ENCODE data around the gene MALT1. TPM values are rescaled to one million over a fixed set of nuclear protein-coding genes. Genes with fewer than 3 reads are reported as not detected.

The MALT1 gene, protein sequence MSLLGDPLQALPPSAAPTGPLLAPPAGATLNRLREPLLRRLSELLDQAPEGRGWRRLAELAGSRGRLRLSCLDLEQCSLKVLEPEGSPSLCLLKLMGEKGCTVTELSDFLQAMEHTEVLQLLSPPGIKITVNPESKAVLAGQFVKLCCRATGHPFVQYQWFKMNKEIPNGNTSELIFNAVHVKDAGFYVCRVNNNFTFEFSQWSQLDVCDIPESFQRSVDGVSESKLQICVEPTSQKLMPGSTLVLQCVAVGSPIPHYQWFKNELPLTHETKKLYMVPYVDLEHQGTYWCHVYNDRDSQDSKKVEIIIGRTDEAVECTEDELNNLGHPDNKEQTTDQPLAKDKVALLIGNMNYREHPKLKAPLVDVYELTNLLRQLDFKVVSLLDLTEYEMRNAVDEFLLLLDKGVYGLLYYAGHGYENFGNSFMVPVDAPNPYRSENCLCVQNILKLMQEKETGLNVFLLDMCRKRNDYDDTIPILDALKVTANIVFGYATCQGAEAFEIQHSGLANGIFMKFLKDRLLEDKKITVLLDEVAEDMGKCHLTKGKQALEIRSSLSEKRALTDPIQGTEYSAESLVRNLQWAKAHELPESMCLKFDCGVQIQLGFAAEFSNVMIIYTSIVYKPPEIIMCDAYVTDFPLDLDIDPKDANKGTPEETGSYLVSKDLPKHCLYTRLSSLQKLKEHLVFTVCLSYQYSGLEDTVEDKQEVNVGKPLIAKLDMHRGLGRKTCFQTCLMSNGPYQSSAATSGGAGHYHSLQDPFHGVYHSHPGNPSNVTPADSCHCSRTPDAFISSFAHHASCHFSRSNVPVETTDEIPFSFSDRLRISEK
- total RNA-seq (10 to 100 TPM in 1 of 4 donors, 1 to 10 TPM in 3; 8.0 to 11.1 (median 9.7) TPM), polyA plus RNA-seq (4.7 TPM)
- long read RNA-seq, donor 1, full-length matches to known transcripts, result 4 of 8 reads
- long read RNA-seq, donor 1, partial matches to known transcripts, result 1 of 8 reads
- long read RNA-seq, donor 1, other reads (novel, unspliced or antisense), result 3 of 8 reads
- long read RNA-seq, donor 2, full-length matches to known transcripts, result 2 of 2 reads
- long read RNA-seq, donor 2, partial matches to known transcripts, result 0 of 2 reads
- long read RNA-seq, donor 2, other reads (novel, unspliced or antisense), result 0 of 2 reads
- long read RNA-seq, donor 3, partial matches to known transcripts, result 2 of 2 reads
- long read RNA-seq, donor 3, other reads (novel, unspliced or antisense), result 0 of 2 reads
- long read RNA-seq, donor 4, full-length matches to known transcripts, result 6 of 10 reads
- long read RNA-seq, donor 4, partial matches to known transcripts, result 1 of 10 reads
- long read RNA-seq, donor 4, other reads (novel, unspliced or antisense), result 3 of 10 reads

GRCh38 chr18:58671111-58671631 lies at the start of gene MALT1:
MALT1 (plus strand) TSS chr18:58671465; CDS start chr18:58671644, 179 bp downstream.
- ATAC-seq, result peak; percentile 99
- 1% methylated on average over 60 of the region's 60 CpGs for WGBS
- H3K27ac ChIP-seq (ENCODE audit: low read length), result peak within 1 kb of the TSS; percentile 90

DNA sequence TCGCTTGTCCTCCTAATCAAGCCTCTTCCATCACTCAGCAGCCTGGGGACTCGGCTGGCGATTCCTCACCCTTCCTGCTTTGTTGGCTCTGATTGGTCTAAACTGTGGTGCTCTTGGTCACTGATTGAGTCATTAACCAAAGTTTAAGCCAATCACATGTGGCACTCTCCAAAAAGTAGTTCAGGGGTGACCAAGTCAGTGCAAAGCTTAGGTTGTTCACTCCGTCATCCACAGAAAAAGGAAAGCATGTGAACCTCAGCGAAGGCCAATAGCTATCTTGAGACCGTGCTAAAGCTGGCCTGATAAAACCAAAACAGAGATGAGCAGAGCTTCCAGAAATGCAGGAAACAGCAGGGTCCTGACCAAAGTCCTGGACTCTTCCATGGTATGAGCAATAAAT lies 47.3 kb upstream of the MALT1 start:
- no peaks in the 10 kb centered on the region for H3K4me1 ChIP-seq (ENCODE audit: control insufficient read depth, insufficient read depth, low read length)
- peak; percentile 59 to 72 for ATAC-seq
- no peak for DNase-seq
- peak overlapping the region; percentile 97 for H3K27ac ChIP-seq (ENCODE audit: low read length)
- no peak overlapping the region for H3K4me3 ChIP-seq (ENCODE audit: low read length)
- intact Hi-C loops (cut with DNase I), result no loop called here
- 52% methylated on average over 6 of the region's 6 CpGs for WGBS
- no peaks in the 10 kb centered on the region for H3K9me3 ChIP-seq (ENCODE audit: control insufficient read depth, low read length)
- no peaks in the 10 kb centered on the region for H3K27me3 ChIP-seq (ENCODE audit: control insufficient read depth, insufficient read depth)

More at GRCh38 chr18:58671111-58671631, at the start of gene MALT1:
- intact Hi-C loops (cut with DNase I), result no loop called here
- no peaks in the 10 kb centered on the region for H3K4me1 ChIP-seq (ENCODE audit: control insufficient read depth, insufficient read depth, low read length)
- peak within 1 kb of the TSS; percentile 93 for H3K4me3 ChIP-seq (ENCODE audit: low read length)
- no peaks in the 10 kb centered on the region for H3K9me3 ChIP-seq (ENCODE audit: control insufficient read depth, low read length)
- DNase-seq, result peak; percentile 92 to 97 (median 97)
- no peaks in the 10 kb centered on the region for H3K27me3 ChIP-seq (ENCODE audit: control insufficient read depth, insufficient read depth)

GRCh38 chr18:58625839-58626238 lies 45.4 kb upstream of the MALT1 start:
- no peak for ATAC-seq
- intact Hi-C loops (cut with DNase I), result no loop called here
- no peaks in the 10 kb centered on the region for H3K4me1 ChIP-seq (ENCODE audit: control insufficient read depth, insufficient read depth, low read length)
- no peak overlapping the region for H3K4me3 ChIP-seq (ENCODE audit: low read length)
- 74% methylated on average over 10 of the region's 10 CpGs for WGBS
- no peaks in the 10 kb centered on the region for H3K27me3 ChIP-seq (ENCODE audit: control insufficient read depth, insufficient read depth)
- H3K9me3 ChIP-seq (ENCODE audit: control insufficient read depth, low read length), result no peaks in the 10 kb centered on the region
- no peak for DNase-seq
- peak overlapping the region; percentile 70 for H3K27ac ChIP-seq (ENCODE audit: low read length)

- no peak overlapping the region for H3K27ac ChIP-seq (ENCODE audit: low read length)
- intact Hi-C loops (cut with DNase I), result no loop called here
- no peak overlapping the region for H3K4me3 ChIP-seq (ENCODE audit: low read length)
- WGBS, result 65% methylated on average over 2 of the region's 2 CpGs
- H3K9me3 ChIP-seq (ENCODE audit: control insufficient read depth, low read length), result no peaks in the 10 kb centered on the region
- ATAC-seq (no peak), DNase-seq (no peak)
- no peaks in the 10 kb centered on the region for H3K4me1 ChIP-seq (ENCODE audit: control insufficient read depth, insufficient read depth, low read length)
- no peaks in the 10 kb centered on the region for H3K27me3 ChIP-seq (ENCODE audit: control insufficient read depth, insufficient read depth)
These were observed 41.2 kb upstream of the MALT1 start for GRCh38 chr18:58630071-58630470.

DNA sequence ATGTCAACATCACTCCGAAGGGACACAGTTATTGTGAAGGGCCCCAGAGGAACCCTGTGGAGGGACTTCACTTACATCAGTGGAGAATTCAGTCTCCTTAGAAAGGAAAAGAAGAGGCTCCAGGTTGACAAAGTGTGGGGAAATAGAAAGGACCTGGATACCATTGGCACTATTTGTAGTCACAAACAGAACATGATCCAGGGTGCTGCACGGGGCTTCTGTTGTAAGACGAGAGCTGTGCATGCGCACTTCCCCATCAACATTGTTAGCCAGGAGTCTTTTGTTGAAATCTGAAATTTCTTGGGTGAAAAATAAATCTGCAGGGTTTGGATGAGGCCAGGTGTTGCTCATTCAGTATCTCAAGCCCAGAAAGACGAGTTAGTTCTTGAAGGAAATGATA lies 40.0 kb upstream of the MALT1 start:
- Histone ChIP-seq H3K27ac (ENCODE audit: low read length) (no peak overlapping the region), H3K27me3 (ENCODE audit: control insufficient read depth, insufficient read depth) (no peaks in the 10 kb centered on the region), H3K4me3 (ENCODE audit: low read length) (no peak overlapping the region), H3K4me1 (ENCODE audit: control insufficient read depth, insufficient read depth, low read length) (no peaks in the 10 kb centered on the region), H3K9me3 (ENCODE audit: control insufficient read depth, low read length) (no peaks in the 10 kb centered on the region)
- DNase-seq (no peak), ATAC-seq (no peak)
- 68% methylated on average over 5 of the region's 5 CpGs for WGBS
- intact Hi-C loops (cut with DNase I), result no loop called here

DNA sequence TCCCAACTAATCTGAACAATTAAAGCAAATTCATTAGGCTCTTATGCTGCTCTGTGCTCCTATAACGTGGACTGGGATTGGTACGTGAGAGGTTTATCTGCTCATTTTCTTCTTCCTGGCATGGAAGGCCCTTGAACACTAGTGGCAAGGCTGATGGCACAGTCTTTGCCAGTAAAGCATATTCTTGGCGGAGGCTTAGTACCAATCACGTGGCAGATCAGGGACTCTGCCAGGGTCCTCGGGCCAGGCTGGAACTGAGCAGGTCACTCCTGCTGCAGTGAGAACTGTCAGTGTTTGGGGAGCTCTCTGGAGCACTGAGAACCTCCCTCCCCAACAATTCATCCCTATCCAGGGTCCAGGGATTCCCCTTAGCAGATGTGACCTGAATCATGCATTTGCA lies 38.7 kb upstream of the MALT1 start:
- no peaks in the 10 kb centered on the region for H3K27me3 ChIP-seq (ENCODE audit: control insufficient read depth, insufficient read depth)
- no peaks in the 10 kb centered on the region for H3K4me1 ChIP-seq (ENCODE audit: control insufficient read depth, insufficient read depth, low read length)
- peak; percentile 67 to 78 for ATAC-seq
- WGBS, result 61% methylated on average over 5 of the region's 5 CpGs
- intact Hi-C loops (cut with DNase I), result no loop called here
- DNase-seq, result peak; percentile 36 to 74 (median 64)
- H3K27ac ChIP-seq (ENCODE audit: low read length), result peak overlapping the region; percentile 42
- H3K9me3 ChIP-seq (ENCODE audit: control insufficient read depth, low read length), result no peaks in the 10 kb centered on the region
- H3K4me3 ChIP-seq (ENCODE audit: low read length), result no peak overlapping the region

DNA sequence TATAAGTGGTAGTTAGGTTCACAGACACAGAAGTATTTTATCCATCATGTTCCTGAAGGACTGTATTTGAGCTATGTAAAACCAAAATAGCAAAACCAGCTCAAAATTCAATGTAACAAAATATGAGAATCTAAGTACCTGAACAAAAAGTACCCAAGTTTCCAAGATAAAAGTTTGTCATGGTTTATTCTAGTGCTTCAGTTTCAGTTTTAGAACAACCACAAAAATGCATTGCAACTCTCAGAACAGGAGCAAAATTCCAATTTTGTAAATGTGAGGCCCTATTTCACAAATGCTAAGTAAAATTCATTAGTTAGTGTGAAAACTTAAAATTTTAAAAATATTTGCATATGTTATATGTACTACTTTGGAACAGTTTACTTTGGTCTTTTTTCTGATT lies 37.4 kb upstream of the MALT1 start:
- Histone ChIP-seq H3K4me3 (ENCODE audit: low read length) (no peak overlapping the region), H3K4me1 (ENCODE audit: control insufficient read depth, insufficient read depth, low read length) (no peaks in the 10 kb centered on the region), H3K27me3 (ENCODE audit: control insufficient read depth, insufficient read depth) (no peaks in the 10 kb centered on the region), H3K27ac (ENCODE audit: low read length) (no peak overlapping the region), H3K9me3 (ENCODE audit: control insufficient read depth, low read length) (no peaks in the 10 kb centered on the region)
- intact Hi-C loops (cut with DNase I), result no loop called here
- DNase-seq, result no peak
- ATAC-seq, result no peak

- intact Hi-C loops (cut with DNase I), result no loop called here
- Histone ChIP-seq H3K27me3 (ENCODE audit: control insufficient read depth, insufficient read depth) (no peaks in the 10 kb centered on the region), H3K4me1 (ENCODE audit: control insufficient read depth, insufficient read depth, low read length) (no peaks in the 10 kb centered on the region), H3K27ac (ENCODE audit: low read length) (no peak overlapping the region), H3K9me3 (ENCODE audit: control insufficient read depth, low read length) (no peaks in the 10 kb centered on the region), H3K4me3 (ENCODE audit: low read length) (no peak overlapping the region)
- 33% methylated on average over 4 of the region's 4 CpGs for WGBS
- ATAC-seq (peak in 1 of 2 donors; percentile 76), DNase-seq (no peak)
These were observed 35.4 kb upstream of the MALT1 start for GRCh38 chr18:58635891-58636290.

GRCh38 chr18:58637197-58637596 lies 34.1 kb upstream of the MALT1 start:
- WGBS, result 90% methylated on average over 6 of the region's 6 CpGs
- no peak for DNase-seq
- Histone ChIP-seq H3K9me3 (ENCODE audit: control insufficient read depth, low read length) (no peaks in the 10 kb centered on the region), H3K27ac (ENCODE audit: low read length) (no peak overlapping the region), H3K4me1 (ENCODE audit: control insufficient read depth, insufficient read depth, low read length) (no peaks in the 10 kb centered on the region), H3K27me3 (ENCODE audit: control insufficient read depth, insufficient read depth) (no peaks in the 10 kb centered on the region), H3K4me3 (ENCODE audit: low read length) (no peak overlapping the region)
- intact Hi-C loops (cut with DNase I), result no loop called here
- ATAC-seq, result no peak

DNA sequence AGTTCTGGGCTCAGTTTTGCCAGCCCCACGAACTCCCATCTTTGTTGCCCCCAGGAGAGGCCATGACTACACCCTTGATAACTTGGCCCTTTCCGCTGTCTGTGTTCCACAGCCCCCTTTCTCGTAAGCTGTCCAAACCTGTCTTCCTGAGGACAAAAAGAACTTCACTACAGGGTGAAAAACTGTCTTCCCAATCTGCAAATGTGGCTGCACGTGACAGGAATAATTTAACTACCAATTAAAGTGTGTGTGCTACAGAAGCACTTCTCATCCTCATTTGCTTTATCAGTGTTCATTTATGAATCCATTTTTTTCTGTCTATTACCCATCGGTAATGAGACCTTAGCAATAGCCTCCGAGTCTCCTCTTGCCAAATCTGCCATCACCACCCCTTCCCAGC lies 33.3 kb upstream of the MALT1 start:
- WGBS, result 77% methylated on average over 6 of the region's 6 CpGs
- intact Hi-C loops (cut with DNase I), result no loop called here
- no peak overlapping the region for H3K27ac ChIP-seq (ENCODE audit: low read length)

More for the DNA sequence above, 33.3 kb upstream of the MALT1 start:
- Histone ChIP-seq H3K27me3 (ENCODE audit: control insufficient read depth, insufficient read depth) (no peaks in the 10 kb centered on the region), H3K4me1 (ENCODE audit: control insufficient read depth, insufficient read depth, low read length) (no peaks in the 10 kb centered on the region), H3K9me3 (ENCODE audit: control insufficient read depth, low read length) (no peaks in the 10 kb centered on the region), H3K4me3 (ENCODE audit: low read length) (no peak overlapping the region)
- DNase-seq (no peak), ATAC-seq (no peak)

All from right cardiac atrium (tissue), 5 donors.